Limb (tissue), 2 donors: ENCODE results near the gene OSBPL2.
A peak's percentile ranks its signal among the peaks of the same experiment; 100 is the strongest.

Experiments
- DNase-seq, 2 donors: peaks; one replicate each; pipeline ENCODE4 v3.0.0-alpha.2; 2016; ENCODE audit errors: extremely low spot score in 2 of 2

OSBPL2 gene

GRCh38 chr20:62253398-62253797, 15.1 kb downstream of the OSBPL2 start:
- DNase-seq, result no peak

GRCh38 chr20:62254021-62254724, 15.9 kb downstream of the OSBPL2 start:
- no peak for DNase-seq

- no peak for DNase-seq
Observed at GRCh38 chr20:62255976-62256375, 17.7 kb downstream of the OSBPL2 start.

GRCh38 chr20:62258499-62259293, 20.4 kb downstream of the OSBPL2 start:
- no peak for DNase-seq

- DNase-seq, result no peak
Observed at GRCh38 chr20:62259294-62259565, 20.9 kb downstream of the OSBPL2 start.

GRCh38 chr20:62262064-62262463, 23.7 kb downstream of the OSBPL2 start:
- no peak for DNase-seq

- no peak for DNase-seq
Observed at GRCh38 chr20:62263396-62263795, 25.1 kb downstream of the OSBPL2 start.

- DNase-seq, result no peak
Observed at GRCh38 chr20:62265365-62265764, 27.0 kb downstream of the OSBPL2 start.

- DNase-seq, result no peak
Observed at GRCh38 chr20:62266340-62266739, 28.0 kb downstream of the OSBPL2 start.

- no peak for DNase-seq
Observed at GRCh38 chr20:62266851-62267250, 28.5 kb downstream of the OSBPL2 start.

- DNase-seq, result no peak
Observed at GRCh38 chr20:62267543-62267942, 29.2 kb downstream of the OSBPL2 start.

- DNase-seq, result no peak
Observed at GRCh38 chr20:62268228-62268900, 30.0 kb downstream of the OSBPL2 start.

GRCh38 chr20:62269378-62269777, 31.1 kb downstream of the OSBPL2 start:
- no peak for DNase-seq

- no peak for DNase-seq
Observed at GRCh38 chr20:62269871-62270270, 31.6 kb downstream of the OSBPL2 start.

GRCh38 chr20:62272200-62272599, 33.9 kb downstream of the OSBPL2 start:
- DNase-seq, result no peak

- DNase-seq, result no peak
Observed at GRCh38 chr20:62273416-62273815, 35.1 kb downstream of the OSBPL2 start.

GRCh38 chr20:62274332-62274950, 36.1 kb downstream of the OSBPL2 start:
- DNase-seq, result no peak

GRCh38 chr20:62275219-62275618, 36.9 kb downstream of the OSBPL2 start:
- DNase-seq, result no peak

GRCh38 chr20:62276439-62276838, 38.1 kb downstream of the OSBPL2 start:
- DNase-seq, result peak in 1 of 2 donors; percentile 10

GRCh38 chr20:62277253-62277652, 38.9 kb downstream of the OSBPL2 start:
- no peak for DNase-seq

- DNase-seq, result no peak
Observed at GRCh38 chr20:62280303-62280702, 42.0 kb downstream of the OSBPL2 start.
